WERI-Rb-1 (cell line): ENCODE results near the gene HEG1.

Experiments used
- DNase-seq: peaks from one replicate; pipeline ENCODE4 v3.0.0-alpha.2; 2020
- H3K27ac ChIP-seq: fragments of 250-450 bp; sonication (Bioruptor Pico); 2 replicates; pipeline ENCODE4 v1.5.1; 2020; ENCODE audit warnings: mild to moderate bottlenecking, moderate library complexity
- H3K27me3 ChIP-seq: fragments of 250-450 bp; sonication (Bioruptor Pico); 2 replicates; pipeline ENCODE4 v1.5.1; 2021; ENCODE audit warnings: mild to moderate bottlenecking, low read depth, moderate library complexity; ENCODE audit not compliant: insufficient read depth, severe bottlenecking
- H3K36me3 ChIP-seq: fragments of 250-450 bp; sonication (Bioruptor Pico); 2 replicates; pipeline ENCODE4 v1.5.1; 2020; ENCODE audit warnings: mild to moderate bottlenecking, moderate library complexity
- H3K4me3 ChIP-seq: 2 replicates; pipeline ENCODE4 v1.5.1; 2011; ENCODE audit warnings: low read depth, mild to moderate bottlenecking, control low read depth, low read length
- H3K9me3 ChIP-seq: fragments of 250-450 bp; sonication (Bioruptor Pico); 2 replicates; pipeline ENCODE4 v1.5.1; 2021; ENCODE audit warnings: mild to moderate bottlenecking, moderate library complexity; ENCODE audit not compliant: severe bottlenecking
- TF ChIP-seq, protein P1 (sequence below): IDR thresholded peaks from 2 replicates; pipeline ENCODE4 v1.5.1; 2011; ENCODE audit warnings: low read depth, mild to moderate bottlenecking, control low read depth, inconsistent platforms, low read length

Gene HEG1

GRCh38 chr3:125033616-125034015 is 22.2 kb downstream of the HEG1 start:
- no peak for DNase-seq
- TF ChIP-seq, protein P1, sequence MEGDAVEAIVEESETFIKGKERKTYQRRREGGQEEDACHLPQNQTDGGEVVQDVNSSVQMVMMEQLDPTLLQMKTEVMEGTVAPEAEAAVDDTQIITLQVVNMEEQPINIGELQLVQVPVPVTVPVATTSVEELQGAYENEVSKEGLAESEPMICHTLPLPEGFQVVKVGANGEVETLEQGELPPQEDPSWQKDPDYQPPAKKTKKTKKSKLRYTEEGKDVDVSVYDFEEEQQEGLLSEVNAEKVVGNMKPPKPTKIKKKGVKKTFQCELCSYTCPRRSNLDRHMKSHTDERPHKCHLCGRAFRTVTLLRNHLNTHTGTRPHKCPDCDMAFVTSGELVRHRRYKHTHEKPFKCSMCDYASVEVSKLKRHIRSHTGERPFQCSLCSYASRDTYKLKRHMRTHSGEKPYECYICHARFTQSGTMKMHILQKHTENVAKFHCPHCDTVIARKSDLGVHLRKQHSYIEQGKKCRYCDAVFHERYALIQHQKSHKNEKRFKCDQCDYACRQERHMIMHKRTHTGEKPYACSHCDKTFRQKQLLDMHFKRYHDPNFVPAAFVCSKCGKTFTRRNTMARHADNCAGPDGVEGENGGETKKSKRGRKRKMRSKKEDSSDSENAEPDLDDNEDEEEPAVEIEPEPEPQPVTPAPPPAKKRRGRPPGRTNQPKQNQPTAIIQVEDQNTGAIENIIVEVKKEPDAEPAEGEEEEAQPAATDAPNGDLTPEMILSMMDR = no peak
- peaks cover 57% of the 10 kb centered on the region for H3K36me3 ChIP-seq
- H3K27me3 ChIP-seq = no peaks in the 10 kb centered on the region
- H3K27ac ChIP-seq = no peak overlapping the region
- no peak overlapping the region for H3K4me3 ChIP-seq
- H3K9me3 ChIP-seq = peaks cover 2% of the 10 kb centered on the region

DNA sequence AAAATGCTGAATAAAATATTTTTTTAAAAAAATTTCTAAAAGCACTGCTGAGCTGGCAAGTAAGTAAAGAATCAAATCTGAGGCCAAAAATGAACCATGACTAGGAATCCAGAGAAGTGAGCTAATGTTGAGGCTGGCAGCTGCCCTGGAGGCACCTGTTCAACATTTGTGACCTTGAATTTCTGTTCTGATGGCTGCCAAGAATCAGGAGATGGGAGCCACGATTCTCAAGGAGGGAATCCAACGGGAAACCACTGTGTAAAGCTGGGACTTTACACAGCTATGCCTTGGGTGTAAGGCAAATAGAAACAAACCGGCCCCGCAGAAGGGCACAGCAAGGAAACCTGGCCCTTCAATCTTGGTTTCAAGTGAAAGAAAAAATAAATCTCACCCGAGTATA is 22.7 kb downstream of the HEG1 start:
- H3K27me3 ChIP-seq = no peaks in the 10 kb centered on the region
- DNase-seq = no peak
- no peak overlapping the region for H3K4me3 ChIP-seq
- peaks cover 58% of the 10 kb centered on the region for H3K36me3 ChIP-seq
- H3K9me3 ChIP-seq = peaks cover 2% of the 10 kb centered on the region
- H3K27ac ChIP-seq = no peak overlapping the region
- TF ChIP-seq, protein P1 = no peak

DNA sequence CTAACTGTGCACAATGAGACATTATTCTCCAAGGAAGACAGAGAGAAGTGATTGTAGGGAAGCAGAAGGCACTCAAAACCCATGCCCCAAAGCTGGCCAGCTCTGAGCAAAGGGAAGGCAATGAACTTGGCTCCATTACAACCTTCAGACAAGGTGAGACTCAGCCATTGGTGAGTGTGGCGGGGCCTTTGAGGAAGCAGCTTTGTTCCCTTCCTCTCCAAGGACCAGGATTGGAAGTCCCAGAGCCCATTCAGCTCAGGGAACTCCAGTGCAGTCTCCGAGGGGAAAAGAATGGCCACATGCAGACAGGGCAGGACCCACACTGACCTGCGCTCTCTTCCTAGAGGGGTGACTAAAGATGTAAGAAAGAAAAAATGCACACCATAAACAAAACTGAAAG is 23.1 kb downstream of the HEG1 start:
- no peak for DNase-seq
- peaks cover 2% of the 10 kb centered on the region for H3K9me3 ChIP-seq
- no peak overlapping the region for H3K4me3 ChIP-seq
- no peaks in the 10 kb centered on the region for H3K27me3 ChIP-seq
- TF ChIP-seq, protein P1 = no peak
- peaks cover 62% of the 10 kb centered on the region for H3K36me3 ChIP-seq
- H3K27ac ChIP-seq = no peak overlapping the region

GRCh38 chr3:125032100-125032643 is 23.6 kb downstream of the HEG1 start:
- no peak for DNase-seq
- TF ChIP-seq, protein P1 = no peak
- no peaks in the 10 kb centered on the region for H3K27me3 ChIP-seq
- H3K9me3 ChIP-seq = peaks cover 2% of the 10 kb centered on the region
- H3K36me3 ChIP-seq = peaks cover 67% of the 10 kb centered on the region
- H3K27ac ChIP-seq = no peak overlapping the region
- H3K4me3 ChIP-seq = no peak overlapping the region

- Histone ChIP-seq H3K4me3 (no peak overlapping the region), H3K36me3 (peaks cover 67% of the 10 kb centered on the region), H3K27ac (no peak overlapping the region), H3K27me3 (no peaks in the 10 kb centered on the region), H3K9me3 (peaks cover 2% of the 10 kb centered on the region)
- DNase-seq = no peak
- TF ChIP-seq, protein P1 = no peak
Observed at GRCh38 chr3:125031544-125031943, 24.3 kb downstream of the HEG1 start.

DNA sequence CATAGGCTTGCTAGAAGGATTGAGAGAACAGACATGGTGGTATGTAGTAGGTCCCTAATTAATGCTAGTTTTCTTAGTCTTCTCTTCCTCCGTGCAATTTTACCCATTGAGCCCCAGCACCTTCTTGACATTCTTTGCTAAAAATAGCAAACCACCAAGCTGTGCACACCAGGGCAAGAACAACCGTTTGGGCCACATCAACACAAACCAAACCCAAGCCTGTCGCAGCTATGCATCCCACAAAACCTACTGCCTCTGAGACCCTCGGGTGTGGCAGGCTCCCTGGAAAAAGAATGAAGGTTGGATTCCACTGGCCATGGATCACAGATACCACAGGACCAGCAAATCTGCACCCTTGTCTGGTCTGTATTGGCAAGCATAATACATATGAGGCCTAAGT is 27.1 kb downstream of the HEG1 start:
- Histone ChIP-seq H3K9me3 (no peaks in the 10 kb centered on the region), H3K4me3 (no peak overlapping the region), H3K27me3 (no peaks in the 10 kb centered on the region), H3K27ac (peak overlapping the region; percentile 10; the same call in 1 of the 2 replicates), H3K36me3 (peaks cover 79% of the 10 kb centered on the region)
- DNase-seq = no peak
- TF ChIP-seq, protein P1 = no peak
